HTR-8/SVneo (cell line): ENCODE measurements around the gene TSLP.

Source experiments
- DNase-seq: peaks from one replicate; pipeline ENCODE4 v3.0.0; 2011; ENCODE audit warnings: low spot score, mixed read lengths; ENCODE audit not compliant: insufficient read length
- FAIRE-seq: peaks from 2 replicates; lab custom pipeline; 2011; peaks lifted over from hg19 to GRCh38; lab: Jason Lieb, UNC

The TSLP gene

DNA sequence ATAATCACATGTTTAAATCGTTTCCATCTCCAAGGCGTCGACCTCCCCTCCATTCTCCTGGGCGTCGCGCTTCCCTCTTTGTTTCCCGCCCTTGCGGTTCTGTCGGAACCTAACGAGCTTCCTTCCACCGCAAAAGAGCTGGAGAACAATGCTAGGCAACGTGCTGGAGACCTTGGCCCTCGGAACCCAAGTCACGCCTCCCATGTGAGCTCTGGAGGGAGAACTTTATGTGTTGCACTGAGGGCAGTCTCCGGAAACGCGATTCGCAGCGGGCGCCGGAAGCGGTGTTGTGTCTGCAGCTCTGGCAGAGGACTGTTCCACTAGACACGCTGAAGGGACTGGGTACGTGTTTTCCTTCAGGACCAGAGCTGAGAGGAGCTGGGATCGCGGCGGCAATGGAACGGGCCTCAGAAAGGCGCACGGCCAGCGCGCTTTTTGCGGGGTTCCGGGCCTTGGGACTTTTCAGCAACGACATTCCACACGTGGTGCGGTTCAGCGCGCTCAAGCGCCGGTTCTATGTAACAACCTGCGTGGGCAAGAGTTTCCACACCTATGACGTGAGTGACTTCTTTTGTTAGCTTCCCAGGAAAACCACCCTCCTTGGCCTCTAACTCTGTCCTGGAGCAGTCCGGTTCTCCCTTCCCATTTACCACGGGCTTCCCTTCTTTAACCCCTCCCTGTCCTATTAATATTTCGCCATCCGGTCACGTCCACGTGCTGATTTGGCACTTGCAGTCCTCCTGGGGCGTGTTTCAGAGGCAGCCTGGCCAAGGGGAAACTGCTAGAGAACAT is 20.7 kb downstream of the TSLP start, which contains the start of gene WDR36:
Gene WDR36, plus strand, starts transcription at position 287 of the 792 bp plus-strand sequence. Its CDS starts 109 bp downstream, at position 396.
- FAIRE-seq: peak; percentile 94
- DNase-seq: peak; percentile 88

DNA sequence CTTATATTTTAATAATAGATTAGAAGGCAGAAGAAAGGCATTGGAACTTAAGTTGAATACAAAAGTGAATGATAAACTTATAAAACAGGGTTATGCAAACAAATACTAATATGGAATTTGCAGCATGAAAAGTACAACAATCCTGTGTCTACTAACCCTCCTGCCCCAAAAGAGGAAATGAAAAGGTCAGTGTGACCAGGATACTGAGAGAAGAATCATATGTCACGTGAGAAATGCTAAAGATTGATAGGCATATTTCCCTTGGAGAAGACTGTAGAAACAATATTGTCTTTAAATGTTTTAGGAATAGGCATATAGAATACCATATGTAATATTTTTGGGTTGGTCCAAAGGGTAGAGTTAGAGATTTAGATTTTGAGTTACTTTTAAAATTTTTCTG is 24.5 kb downstream of the TSLP start:
- FAIRE-seq (no peak), DNase-seq (no peak)

DNA sequence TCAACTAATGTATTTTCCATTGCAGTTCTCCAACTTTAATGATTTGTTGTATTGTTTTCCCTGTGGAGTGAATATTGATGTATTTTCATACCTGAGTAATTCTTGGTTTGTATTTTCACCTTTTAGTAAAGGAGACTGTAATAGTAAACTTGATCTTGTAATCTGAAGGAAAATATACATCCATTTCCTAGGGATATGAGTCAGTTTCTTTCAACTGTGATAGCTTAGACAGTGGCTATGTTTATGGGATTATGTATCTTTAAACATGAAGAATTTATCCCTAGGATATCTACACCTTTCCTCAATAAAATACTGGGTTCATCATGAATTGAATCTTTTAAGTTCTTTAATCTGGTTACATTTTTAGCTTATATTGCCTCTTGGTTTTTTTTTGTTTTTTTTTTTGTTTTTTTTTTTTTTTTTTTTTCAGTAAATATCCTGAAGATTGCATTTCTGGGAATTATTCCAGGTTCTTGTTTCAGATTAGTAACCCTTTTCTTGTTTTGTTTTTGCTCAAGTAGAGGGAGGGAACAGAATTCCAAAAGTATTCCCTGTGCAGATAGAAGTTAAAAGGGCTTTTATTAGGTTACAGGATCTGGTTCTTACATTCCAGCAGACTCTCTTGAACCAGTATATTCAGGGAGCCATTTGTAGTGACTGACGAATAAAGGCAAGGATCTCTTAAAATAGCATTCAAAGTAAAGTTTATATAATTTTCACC is 27.7 kb downstream of the TSLP start:
- FAIRE-seq: no peak
- no peak for DNase-seq

DNA sequence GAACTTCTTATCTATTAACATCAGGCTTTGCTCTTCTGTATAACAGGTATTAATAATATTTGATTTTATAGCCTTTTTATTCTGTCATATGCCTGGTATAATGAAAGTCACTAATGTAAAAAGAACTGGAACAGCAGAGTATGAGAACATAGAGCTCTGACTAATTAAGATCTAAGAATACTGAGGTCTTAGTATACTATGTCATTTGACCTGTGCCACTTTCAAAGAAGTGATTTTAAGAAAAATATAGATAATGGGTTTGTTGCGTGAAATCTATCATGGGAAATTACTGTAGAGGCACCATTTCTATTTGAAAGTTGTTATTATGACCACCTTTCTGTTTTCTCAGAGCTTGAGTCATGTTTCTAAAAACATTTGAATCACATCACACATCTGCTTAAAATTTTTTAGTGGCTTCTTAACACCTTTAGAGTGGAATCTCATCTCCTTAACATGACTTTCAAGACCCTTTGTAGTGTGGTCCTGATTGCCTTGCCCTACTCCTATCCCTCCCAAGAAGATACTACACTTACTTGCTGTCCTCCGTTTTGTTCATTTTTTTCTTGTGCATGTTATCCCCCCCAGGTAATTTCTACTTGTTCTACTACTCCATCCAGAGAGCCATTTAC is 34.9 kb downstream of the TSLP start:
- DNase-seq (no peak), FAIRE-seq (no peak)

DNA sequence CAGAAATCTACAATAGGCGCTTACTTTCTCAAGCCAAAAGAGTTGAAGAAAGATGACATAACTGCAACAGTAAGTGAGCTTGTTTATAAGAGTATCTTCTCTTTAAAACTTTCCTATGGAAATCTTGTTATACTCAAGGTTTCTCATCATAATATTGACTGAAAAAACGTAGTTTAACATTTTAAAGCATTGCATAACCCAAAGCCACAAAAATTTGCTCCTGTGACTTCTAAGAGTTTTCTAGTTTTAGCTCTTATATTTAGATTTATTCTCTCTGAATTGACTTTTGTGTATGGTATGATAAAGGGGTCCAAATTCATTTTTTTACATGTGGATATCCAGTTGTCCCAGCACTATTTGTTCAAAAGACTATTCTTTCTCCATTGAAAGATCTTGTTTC is 35.9 kb downstream of the TSLP start:
- DNase-seq (no peak), FAIRE-seq (no peak)

DNA sequence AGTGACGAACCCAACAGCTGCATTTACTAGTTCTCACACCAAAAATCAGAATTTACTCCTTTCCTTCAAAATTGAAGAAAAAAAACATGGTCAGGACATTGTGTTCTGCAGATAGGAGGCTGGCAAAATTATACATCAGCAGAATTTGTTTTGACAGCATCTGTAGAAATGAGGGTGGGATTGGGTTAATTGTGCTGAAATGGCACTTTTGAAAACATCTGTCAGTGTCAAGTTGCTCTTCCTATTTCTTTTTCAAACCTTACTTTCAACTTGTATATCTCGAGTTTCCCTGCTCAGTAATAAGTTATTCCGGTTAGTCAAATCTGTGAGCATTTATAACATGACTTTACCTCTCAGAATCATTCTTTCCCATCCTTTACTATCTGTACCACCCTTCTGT is 40.4 kb downstream of the TSLP start:
- DNase-seq: no peak
- FAIRE-seq: no peak

DNA sequence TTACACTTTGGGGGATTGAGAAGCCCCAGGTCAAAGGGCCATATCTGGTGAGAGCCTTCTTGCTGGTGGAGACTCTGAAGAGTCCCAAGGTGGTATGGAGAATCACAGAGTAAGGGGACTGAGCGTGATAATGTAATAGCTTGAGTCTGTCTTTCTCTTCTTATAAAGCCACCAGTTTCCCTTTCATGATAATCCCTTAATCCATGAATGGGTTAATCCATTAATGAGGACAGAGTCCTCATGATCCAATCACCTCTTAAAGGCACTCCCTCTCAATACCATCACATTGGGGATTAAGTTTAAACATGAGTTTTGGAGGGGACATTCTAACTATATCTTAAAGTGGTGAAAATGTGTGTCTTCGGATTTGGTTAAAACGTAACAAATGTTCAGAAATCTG is 42.2 kb downstream of the TSLP start:
- DNase-seq (no peak), FAIRE-seq (no peak)

DNA sequence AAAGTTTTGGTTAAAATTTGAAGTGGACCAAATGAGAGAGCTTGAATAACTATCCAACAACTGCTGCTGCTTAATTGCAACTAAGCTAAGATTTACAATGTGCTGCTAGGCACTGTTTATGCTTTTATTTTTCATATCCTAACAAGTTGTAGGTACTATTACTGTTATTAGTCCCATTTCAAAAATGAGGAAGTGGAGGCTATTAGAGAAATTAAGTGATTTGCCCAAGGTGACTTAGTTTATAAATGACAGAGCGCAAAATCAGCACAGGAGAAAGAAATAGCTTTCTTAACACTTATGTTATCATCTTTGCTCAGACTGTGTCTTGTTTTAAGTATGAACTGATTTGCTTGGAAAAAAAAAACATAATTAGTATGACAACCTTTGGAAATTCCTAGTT is 43.7 kb downstream of the TSLP start:
- FAIRE-seq: no peak
- DNase-seq: no peak

DNA sequence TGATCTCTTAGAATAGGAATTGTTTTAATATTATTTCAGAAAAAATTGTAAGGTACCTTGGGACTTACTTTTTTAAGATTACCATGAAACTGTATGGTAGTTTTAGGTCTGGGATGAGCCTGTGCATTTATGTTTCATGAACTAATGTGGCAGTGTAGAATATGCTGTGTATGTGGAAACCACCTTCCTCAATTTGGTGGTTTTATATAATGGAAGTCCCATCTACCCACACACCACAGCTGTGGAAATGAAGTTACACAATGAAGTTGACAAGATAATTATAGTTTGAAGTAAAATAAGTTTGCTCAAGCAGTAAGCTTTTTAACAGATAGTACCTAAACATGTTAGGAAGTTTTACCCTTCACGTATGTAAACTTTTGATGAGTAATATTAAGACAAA is 45.0 kb downstream of the TSLP start:
- DNase-seq (no peak), FAIRE-seq (no peak)

DNA sequence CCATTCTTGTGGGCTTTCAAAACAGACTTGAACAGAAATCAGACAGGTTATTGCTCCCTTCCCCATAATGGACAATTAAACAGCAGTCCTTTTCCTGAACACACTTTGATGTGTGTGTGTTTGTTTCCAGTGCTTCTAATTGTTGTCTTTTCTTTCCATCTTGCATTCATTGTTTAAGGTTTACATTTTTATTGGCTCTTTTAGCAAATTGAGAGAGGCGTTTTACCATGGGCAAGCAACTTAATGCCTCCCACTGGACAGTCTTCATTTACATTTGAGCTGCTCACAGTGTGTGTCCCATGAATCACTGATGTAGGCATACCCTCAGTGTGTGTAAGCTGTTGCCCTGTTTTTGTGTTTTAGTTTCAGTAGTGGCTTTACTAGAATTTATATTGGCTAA is 45.6 kb downstream of the TSLP start:
- DNase-seq: no peak
- FAIRE-seq: peak; percentile 65

DNA sequence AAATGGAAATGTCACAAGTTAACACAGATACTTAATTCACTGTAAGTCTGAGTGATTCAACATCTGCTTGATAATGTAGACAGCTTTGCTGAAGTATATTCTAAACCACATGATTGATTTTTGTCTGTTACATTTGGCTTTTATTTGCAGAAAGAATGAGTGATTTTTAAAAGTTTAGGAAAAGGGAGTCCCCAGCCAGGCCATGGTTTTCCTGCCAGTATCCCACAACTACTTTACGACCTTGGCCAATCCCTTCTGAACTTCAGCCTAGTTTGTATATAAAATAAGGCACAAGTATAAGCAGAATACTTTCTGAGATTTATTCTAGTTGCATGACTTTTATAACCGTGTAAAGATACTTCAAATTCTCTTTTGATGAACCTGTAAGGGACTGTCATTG is 47.7 kb downstream of the TSLP start:
- FAIRE-seq (no peak), DNase-seq (no peak)

DNA sequence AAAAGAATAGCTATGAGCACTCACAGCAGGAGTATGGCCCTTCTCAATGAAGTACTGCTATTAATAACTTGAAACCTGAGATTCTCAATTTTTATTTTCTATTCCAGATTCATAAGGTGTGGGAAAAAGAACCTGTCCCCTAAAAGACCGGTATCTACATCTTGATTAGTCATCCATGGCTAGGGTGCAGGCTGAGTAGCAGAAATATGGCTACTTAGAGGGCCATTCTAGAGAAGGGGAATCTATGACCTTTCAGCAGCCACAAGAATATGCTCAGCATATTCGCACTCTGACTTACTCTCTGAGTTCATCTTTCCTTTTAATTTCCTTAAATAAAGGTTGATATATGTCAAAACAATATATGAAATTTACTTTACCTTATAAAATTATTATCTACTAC is 48.3 kb downstream of the TSLP start:
- DNase-seq (no peak), FAIRE-seq (no peak)

DNA sequence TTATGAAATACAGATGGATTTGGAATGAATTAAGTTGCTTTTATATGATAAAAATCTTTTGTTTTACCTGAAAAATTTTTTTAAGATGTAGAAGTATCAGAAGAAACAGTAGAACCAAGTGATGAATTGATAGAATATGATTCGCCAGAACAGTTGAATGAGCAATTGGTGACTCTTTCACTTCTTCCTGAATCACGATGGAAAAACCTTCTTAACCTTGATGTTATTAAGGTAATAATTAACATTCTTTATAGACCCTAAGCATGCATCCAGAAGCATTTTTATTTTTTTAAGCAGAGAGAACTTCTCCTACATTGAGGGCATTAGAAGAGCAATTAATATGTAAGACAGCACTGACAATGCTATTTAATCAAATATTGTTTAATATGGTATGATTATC is 49.4 kb downstream of the TSLP start:
- no peak for DNase-seq
- FAIRE-seq: no peak

DNA sequence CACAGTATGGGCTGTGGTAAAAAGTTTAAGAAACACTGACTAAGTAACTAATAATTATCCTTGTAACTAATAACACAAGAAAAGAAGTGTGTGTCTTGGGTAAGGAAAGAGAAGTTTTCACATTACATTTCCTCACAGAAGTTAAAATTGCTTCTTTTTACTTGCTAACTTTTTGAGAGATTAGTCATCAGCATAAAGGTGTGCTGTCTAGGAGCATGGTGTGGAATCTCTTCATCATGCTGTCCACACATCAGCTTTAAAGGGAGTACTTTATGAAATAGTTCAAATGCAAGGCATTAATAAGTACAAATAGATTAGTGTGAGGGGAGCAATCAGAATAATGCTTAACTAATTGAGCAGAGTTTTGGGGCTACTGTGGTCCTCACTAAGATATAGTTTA is 50.4 kb downstream of the TSLP start:
- FAIRE-seq (no peak), DNase-seq (no peak)

DNA sequence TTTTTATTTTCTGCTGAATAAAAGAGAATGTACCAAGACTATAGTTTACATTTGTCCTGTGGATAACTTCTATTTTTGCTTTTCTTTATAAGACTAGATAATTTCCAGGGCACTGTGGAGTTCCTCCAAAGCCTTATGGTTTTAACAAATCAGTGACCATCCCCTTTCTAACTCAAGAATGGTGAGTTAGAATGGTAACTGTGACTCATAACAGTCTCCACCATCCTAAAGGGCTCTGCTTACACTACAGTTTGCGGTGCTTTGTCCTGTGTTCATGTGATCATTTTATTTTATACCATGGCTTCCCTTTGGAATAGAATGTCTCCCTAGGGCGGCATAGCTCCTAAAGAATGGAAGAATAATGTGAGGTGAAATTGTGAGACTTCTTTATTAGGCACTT is 50.9 kb downstream of the TSLP start:
- no peak for FAIRE-seq
- no peak for DNase-seq

DNA sequence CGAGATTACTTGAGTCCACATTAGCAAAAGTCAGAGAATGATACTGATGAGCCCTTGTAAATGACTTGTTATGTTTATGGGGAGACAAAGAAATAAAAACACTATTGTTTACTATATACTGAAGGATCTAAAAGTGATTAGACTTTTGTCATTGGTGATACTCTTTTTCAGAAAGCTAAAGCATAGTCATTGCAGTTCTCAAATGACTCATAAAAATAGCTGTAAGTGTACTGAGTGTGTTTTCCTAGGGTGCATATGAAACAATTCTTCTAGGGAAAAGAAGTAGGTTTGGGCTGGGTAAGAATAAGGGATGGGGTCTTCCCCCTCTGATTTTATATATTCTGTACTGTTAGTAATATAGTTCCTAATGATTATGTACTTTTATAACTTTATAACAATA is 53.3 kb downstream of the TSLP start:
- DNase-seq: no peak
- FAIRE-seq: no peak

DNA sequence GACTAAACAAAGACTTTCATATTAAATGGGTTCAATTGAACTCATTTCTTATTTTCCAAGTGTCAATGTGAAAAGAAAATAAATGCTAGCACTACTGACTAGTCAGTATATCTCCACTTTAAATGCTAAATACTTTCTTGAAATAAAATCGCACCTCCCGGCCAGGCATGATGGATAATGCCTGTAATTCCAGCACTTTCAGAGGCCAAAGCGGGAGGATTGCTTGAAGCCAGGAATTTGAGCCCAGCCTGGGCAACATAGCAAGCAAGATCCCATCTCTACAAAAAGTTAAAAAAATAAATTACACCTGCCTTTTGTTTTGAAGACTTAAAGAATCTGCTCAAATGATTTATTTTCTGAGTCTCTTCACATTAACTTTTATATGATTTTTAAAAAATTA is 55.4 kb downstream of the TSLP start:
- FAIRE-seq (no peak), DNase-seq (no peak)
